GM12872 (cell line): Measurements from ENCODE around the gene GRIN1.

Experiments
- TF ChIP-seq, protein P1 (sequence below): IDR thresholded peaks from 3 replicates; pipeline ENCODE4 v1.5.1; 2011; ENCODE audit warnings: low read depth, mild to moderate bottlenecking, low read length, moderate library complexity; ENCODE audit not compliant: insufficient read depth

GRIN1 gene

GRCh38 chr9:137170486-137171148 is 31.7 kb downstream of the GRIN1 start:
- TF ChIP-seq, protein P1, sequence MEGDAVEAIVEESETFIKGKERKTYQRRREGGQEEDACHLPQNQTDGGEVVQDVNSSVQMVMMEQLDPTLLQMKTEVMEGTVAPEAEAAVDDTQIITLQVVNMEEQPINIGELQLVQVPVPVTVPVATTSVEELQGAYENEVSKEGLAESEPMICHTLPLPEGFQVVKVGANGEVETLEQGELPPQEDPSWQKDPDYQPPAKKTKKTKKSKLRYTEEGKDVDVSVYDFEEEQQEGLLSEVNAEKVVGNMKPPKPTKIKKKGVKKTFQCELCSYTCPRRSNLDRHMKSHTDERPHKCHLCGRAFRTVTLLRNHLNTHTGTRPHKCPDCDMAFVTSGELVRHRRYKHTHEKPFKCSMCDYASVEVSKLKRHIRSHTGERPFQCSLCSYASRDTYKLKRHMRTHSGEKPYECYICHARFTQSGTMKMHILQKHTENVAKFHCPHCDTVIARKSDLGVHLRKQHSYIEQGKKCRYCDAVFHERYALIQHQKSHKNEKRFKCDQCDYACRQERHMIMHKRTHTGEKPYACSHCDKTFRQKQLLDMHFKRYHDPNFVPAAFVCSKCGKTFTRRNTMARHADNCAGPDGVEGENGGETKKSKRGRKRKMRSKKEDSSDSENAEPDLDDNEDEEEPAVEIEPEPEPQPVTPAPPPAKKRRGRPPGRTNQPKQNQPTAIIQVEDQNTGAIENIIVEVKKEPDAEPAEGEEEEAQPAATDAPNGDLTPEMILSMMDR, result no peak

- TF ChIP-seq, protein P1, result no peak
Observed at GRCh38 chr9:137171149-137171900, 32.4 kb downstream of the GRIN1 start.

DNA sequence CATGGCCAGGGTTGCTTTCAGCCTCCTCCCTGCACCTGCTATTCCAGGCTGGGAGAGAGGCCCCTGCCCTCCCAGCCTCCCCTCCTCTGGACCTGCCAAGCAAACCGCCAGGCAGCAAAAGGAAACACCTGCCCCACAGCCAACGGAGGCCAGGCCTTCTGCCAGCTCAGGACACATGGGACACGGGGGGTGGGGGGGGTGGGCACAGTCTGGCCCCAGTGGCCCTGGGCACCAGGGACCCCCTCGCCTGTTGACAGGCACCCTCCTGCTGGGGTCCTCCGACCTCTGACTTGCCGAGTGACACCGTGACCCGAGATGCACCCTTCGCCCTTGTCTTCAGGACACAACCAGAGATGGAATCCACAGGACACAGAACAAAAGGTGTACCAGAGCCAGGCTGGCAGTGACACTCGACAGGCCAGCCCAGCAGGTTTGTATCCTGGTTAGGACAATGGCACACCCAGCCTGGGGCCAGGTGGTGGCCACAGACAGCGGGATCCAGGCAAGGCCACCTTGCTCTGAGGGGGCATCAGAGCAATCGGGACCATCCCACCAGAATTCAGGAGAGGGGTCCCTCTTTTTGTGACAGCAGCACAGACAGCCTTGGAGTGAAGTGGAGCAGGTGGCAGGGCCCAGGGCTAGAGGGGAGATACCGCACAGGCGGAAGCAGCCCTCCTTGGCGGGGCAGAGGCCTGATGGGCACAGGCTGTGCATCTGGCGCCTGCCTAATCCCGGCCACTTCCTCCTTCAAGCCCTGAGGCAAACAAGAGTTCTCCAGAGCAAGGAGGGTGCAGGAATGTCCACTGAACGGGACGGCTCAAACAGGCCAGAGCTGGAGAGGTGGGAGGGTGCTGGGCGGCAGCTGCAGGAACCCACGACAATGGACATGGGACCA is 34.2 kb downstream of the GRIN1 start:
- TF ChIP-seq, protein P1, result no peak

GRCh38 chr9:137173796-137174664 is 35.1 kb downstream of the GRIN1 start:
- TF ChIP-seq, protein P1, result no peak

GRCh38 chr9:137174722-137175293 is 35.9 kb downstream of the GRIN1 start:
- TF ChIP-seq, protein P1, result no peak

GRCh38 chr9:137175345-137175961 is 36.5 kb downstream of the GRIN1 start:
- TF ChIP-seq, protein P1, result peak; percentile 41
